ENCODE measurements around the gene AK4. TPM values are rescaled to one million over a fixed set of nuclear protein-coding genes. Genes with fewer than 3 reads are reported as not detected.

The AK4 gene
- total and polyA plus RNA-seq, 2 of the 4 experiments (the other 2 are of a cell fraction): 12.4 to 30.3 TPM

- DNase-seq (no peak), ATAC-seq (ENCODE audit: low read depth) (no peak)
- H3K36me3 ChIP-seq (ENCODE audit: control insufficient read depth, insufficient read depth, low read length): no peaks in the 10 kb centered on the region
- H4K8ac ChIP-seq (ENCODE audit: low read depth in 2 of 2, low read length in 2 of 2): no peak overlapping the region
- H3K14ac ChIP-seq (replicated peaks; ENCODE audit: low read depth, low read length): no peak overlapping the region
- no peak overlapping the region for H2BK5ac ChIP-seq (ENCODE audit: low read depth, low read length, poor library complexity, severe bottlenecking)
- no peak overlapping the region for H2AK9ac ChIP-seq (replicated peaks; ENCODE audit: low read depth, low read length, poor library complexity)
- no peak overlapping the region for H2BK120ac ChIP-seq (ENCODE audit: low read depth, low read length)
- H2BK20ac ChIP-seq (ENCODE audit: low read depth, low read length): no peak overlapping the region
- TF ChIP-seq CEBPB (IDR thresholded peaks at IDR 0.05; ENCODE audit: low read depth, low read length) (no peak), ELK1 (IDR thresholded peaks at IDR 0.05; ENCODE audit: borderline replicate concordance, low read depth, low read length) (no peak)
- no peak overlapping the region for H3K9ac ChIP-seq (ENCODE audit: low read depth, low read length)
- no peak overlapping the region for H4K91ac ChIP-seq (ENCODE audit: insufficient read depth, low read depth, low read length)
- dilution Hi-C loops (cut with HindIII; ENCODE audit: low sequenced_read_pairs, unreplicated experiment) (no loop called here), intact Hi-C loops (cut with micrococcal nuclease) (no loop called here), in situ Hi-C loops (cut with MboI; ENCODE audit: low sequenced_read_pairs) (no loop called here)
- no peaks in the 10 kb centered on the region for H3K9me1 ChIP-seq (ENCODE audit: insufficient read depth, low read length)
- no peak overlapping the region for H2AK5ac ChIP-seq (ENCODE audit: low read depth, low read length)
- WGBS, 2 experiments (ENCODE audit: extremely low coverage in 2 of 2, insufficient read length in 1 of 2): no CpG with 5 or more reads among the region's 4 CpGs
- no TSS peak for BruUV-seq (replicated peaks)
- peaks cover 0 to 37% of the 10 kb centered on the region in 2 experiments; a peak in 1 of 4 replicates for H3K79me1 ChIP-seq (ENCODE audit: low read depth in 1 of 2, low read length in 2 of 2)
- no peak overlapping the region for H3K18ac ChIP-seq (ENCODE audit: low read depth, low read length)
- no peak overlapping the region for H4K5ac ChIP-seq (ENCODE audit: low read depth, low read length)
- H3K56ac ChIP-seq (ENCODE audit: extremely low read depth, insufficient read depth, low read length): no peak overlapping the region
- H3K23ac ChIP-seq (ENCODE audit: low read depth, low read length): no peak overlapping the region
- H3K27ac ChIP-seq (ENCODE audit: insufficient read depth, low read length): no peak overlapping the region
- H3K4me1 ChIP-seq (ENCODE audit: control insufficient read depth, insufficient read depth, low read length): no peaks in the 10 kb centered on the region
- no peaks in the 10 kb centered on the region for H3K9me3 ChIP-seq (ENCODE audit: control insufficient read depth, insufficient read depth, low read length)
- H3K4ac ChIP-seq (ENCODE audit: low read depth, low read length): no peak overlapping the region
- H3K4me2 ChIP-seq (ENCODE audit: low read depth, low read length): no peak overlapping the region
- ChIA-PET CTCF (no interaction called here), POLR2A (ENCODE audit: unreplicated experiment) (no interaction called here)
- H3K27me3 ChIP-seq (ENCODE audit: control insufficient read depth, insufficient read depth, low read length): no peaks in the 10 kb centered on the region
- H2BK15ac ChIP-seq (ENCODE audit: low read depth, low read length): no peak overlapping the region
- peaks cover 11% of the 10 kb centered on the region for H4K20me1 ChIP-seq (ENCODE audit: insufficient read depth, low read length)
- H2AFZ ChIP-seq (replicated peaks; ENCODE audit: low read length, poor library complexity): no peak overlapping the region
- no peak overlapping the region for H3K4me3 ChIP-seq (ENCODE audit: insufficient read depth, low read depth, low read length)
Measured at GRCh38 chr1:65168867-65169266, 20.9 kb downstream of the AK4 start.

Measured in IMR-90 (cell line).